H1 (cell line): ENCODE results near the gene SNX30.

Source experiments
- CTCF ChIP-seq, 3 experiments: IDR thresholded peaks; 1 replicate in 2 of 3; 2 replicates in 1 of 3; pipeline versions ENCODE4 v1.5.1 to v1.6.1; 2011; ENCODE audit warnings: low read length in 3 of 3, mild to moderate bottlenecking in 3 of 3, inconsistent platforms in 2 of 3, low read depth in 1 of 3, moderate library complexity in 1 of 3; ENCODE audit not compliant: insufficient read depth in 1 of 3; ENCODE audit errors: control extremely low read depth in 1 of 3
- EP300 ChIP-seq, 2 experiments: IDR thresholded peaks; 1 replicate in 1 of 2; 2 replicates in 1 of 2; pipeline ENCODE4 v1.6.1; 2011 to 2012; ENCODE audit warnings: low read depth in 2 of 2, low read length in 2 of 2, mild to moderate bottlenecking in 2 of 2, borderline replicate concordance in 1 of 2, inconsistent platforms in 1 of 2, moderate library complexity in 1 of 2
- NRF1 ChIP-seq: IDR thresholded peaks from 2 replicates; pipeline ENCODE4 v1.6.1; 2011; ENCODE audit warnings: mild to moderate bottlenecking, low read depth, low read length, improper control_type of control experiment

GRCh38 chr9:112870556-112870955 lies 120.0 kb downstream of the SNX30 start:
- TF ChIP-seq CTCF (IDR thresholded peaks at IDR 0.05; ENCODE audit: control extremely low read depth in 1 of 3, insufficient read depth in 1 of 3, low read depth in 1 of 3, low read length in 3 of 3) = no peak
- no peak for TF ChIP-seq NRF1
- no peak for TF ChIP-seq EP300 (IDR thresholded peaks at IDR 0.05; ENCODE audit: borderline replicate concordance in 1 of 2, low read depth in 2 of 2, low read length in 2 of 2)
